Measurements from ENCODE around the gene FASLG.

Gene FASLG

DNA sequence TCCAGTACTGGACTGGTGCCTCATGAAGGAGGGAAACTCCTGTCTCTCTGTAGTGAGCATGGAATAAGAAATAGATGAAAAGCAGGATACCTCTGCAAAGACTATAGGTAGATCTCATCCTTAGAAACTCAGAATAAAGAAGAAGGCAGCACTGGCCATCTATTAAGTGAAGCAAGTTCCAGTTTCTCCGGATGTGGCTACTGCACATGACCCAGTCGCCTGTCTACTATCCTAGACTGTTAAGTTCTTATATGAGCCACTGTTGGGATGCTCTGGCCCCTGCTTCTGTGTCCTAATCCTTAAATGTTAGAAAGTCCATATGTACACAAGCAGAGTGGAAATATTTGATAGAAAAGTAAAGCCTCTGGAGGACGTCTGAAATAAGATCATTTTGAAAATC is 2.2 kb downstream of the FASLG start:
- Histone ChIP-seq H3K4me3 (ENCODE audit: insufficient read depth, low read depth, low read length) (no peak overlapping the region), H3K9me3 (ENCODE audit: control insufficient read depth, low read length) (no peaks in the 10 kb centered on the region), H3K36me3 (ENCODE audit: control insufficient read depth, insufficient read depth, low read length) (no peaks in the 10 kb centered on the region), H3K27me3 (ENCODE audit: control insufficient read depth, insufficient read depth, low read length, poor library complexity, severe bottlenecking) (no peaks in the 10 kb centered on the region), H3K27ac (ENCODE audit: insufficient read depth, low read depth, low read length, poor library complexity, severe bottlenecking) (no peak overlapping the region), H3K4me1 (ENCODE audit: control insufficient read depth, insufficient read depth, low read length) (no peaks in the 10 kb centered on the region)
- 75 to 85% methylated on average over 3 of the region's 3 CpGs for WGBS, 2 experiments

DNA sequence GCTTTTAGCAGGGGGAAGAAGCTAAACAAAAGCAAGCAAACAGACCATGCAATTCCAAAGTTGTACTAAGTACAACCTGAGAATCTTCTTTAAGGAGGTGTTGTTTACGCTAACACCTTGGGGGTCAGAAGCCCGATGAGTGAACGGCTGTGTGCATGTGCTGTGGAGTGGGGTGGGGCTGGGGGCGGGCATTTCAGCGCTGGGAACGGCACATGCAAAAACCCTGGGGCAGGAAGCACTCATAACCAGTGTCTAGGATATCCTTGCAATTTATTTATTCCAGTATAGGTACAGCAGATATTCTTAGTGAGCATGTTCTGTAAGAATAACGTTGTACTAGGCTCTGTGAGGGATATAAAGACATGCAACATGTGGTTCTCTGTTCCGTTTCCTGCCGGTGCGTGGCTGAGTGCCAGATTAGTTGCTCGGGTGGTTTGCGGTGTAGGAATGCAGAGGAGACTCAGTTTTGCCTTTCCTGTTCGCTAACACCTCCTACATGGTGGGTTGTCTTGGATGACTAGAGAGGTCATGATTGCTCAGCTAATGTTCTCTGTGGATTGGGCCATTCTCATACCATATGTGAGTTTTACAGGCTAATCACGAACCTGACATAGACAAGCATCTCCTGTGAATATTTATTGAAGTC is 3.7 kb downstream of the FASLG start:
- Histone ChIP-seq H3K9me3 (ENCODE audit: control insufficient read depth, low read length) (no peaks in the 10 kb centered on the region), H3K36me3 (ENCODE audit: control insufficient read depth, insufficient read depth, low read length) (no peaks in the 10 kb centered on the region), H3K27me3 (ENCODE audit: control insufficient read depth, insufficient read depth, low read length, poor library complexity, severe bottlenecking) (no peaks in the 10 kb centered on the region), H3K27ac (ENCODE audit: insufficient read depth, low read depth, low read length, poor library complexity, severe bottlenecking) (no peak overlapping the region), H3K4me3 (ENCODE audit: insufficient read depth, low read depth, low read length) (no peak overlapping the region), H3K4me1 (ENCODE audit: control insufficient read depth, insufficient read depth, low read length) (no peaks in the 10 kb centered on the region)
- WGBS, 2 experiments, result 91 to 93% methylated on average over 14 of the region's 14 CpGs

DNA sequence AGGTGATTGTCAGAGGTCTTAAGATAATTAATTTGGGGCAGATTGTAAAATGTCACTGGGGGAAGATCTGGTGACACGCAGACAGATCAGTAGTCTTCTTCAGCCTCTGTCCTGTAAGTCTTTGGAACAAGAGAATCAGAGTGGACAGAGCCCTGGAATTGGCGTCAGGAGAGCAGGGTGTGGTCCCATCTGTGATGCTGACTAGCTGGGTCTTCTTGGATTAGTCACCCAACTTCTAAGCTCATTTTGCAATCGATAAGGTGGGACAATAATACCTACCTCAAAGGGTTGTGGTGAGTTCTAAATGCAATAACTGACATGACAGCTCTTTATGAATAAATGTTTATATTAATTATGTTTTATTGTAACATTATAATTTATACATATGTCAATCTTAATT is 4.8 kb downstream of the FASLG start:
- Histone ChIP-seq H3K4me1 (ENCODE audit: control insufficient read depth, insufficient read depth, low read length) (no peaks in the 10 kb centered on the region), H3K4me3 (ENCODE audit: insufficient read depth, low read depth, low read length) (no peak overlapping the region), H3K27ac (ENCODE audit: insufficient read depth, low read depth, low read length, poor library complexity, severe bottlenecking) (no peak overlapping the region), H3K27me3 (ENCODE audit: control insufficient read depth, insufficient read depth, low read length, poor library complexity, severe bottlenecking) (no peaks in the 10 kb centered on the region), H3K36me3 (ENCODE audit: control insufficient read depth, insufficient read depth, low read length) (no peaks in the 10 kb centered on the region), H3K9me3 (ENCODE audit: control insufficient read depth, low read length) (no peaks in the 10 kb centered on the region)
- WGBS, 2 experiments, result 98% methylated on average over 2 of the region's 3 CpGs

DNA sequence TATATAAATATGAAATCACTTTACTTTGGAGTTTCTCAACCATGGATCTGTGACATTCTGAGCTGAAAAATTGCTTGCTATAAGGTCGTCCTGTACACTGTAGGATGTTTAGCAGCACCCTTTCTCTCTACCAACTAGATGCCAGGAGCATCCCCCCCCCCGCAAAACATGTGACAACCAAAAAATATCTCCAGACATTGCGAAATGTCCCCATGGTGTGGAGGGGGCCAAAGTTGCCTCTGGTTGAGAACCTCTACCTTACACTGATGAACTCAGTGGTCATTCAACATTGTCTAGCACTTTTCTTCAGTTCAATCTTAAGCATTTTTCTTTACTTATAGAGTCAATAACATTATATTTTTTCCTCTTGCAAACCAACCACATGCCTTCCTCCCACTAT is 9.2 kb downstream of the FASLG start:
- Histone ChIP-seq H3K4me1 (ENCODE audit: control insufficient read depth, insufficient read depth, low read length) (no peaks in the 10 kb centered on the region), H3K9me3 (ENCODE audit: control insufficient read depth, low read length) (no peaks in the 10 kb centered on the region), H3K27me3 (ENCODE audit: control insufficient read depth, insufficient read depth, low read length, poor library complexity, severe bottlenecking) (no peaks in the 10 kb centered on the region), H3K4me3 (ENCODE audit: insufficient read depth, low read depth, low read length) (no peak overlapping the region), H3K27ac (ENCODE audit: insufficient read depth, low read depth, low read length, poor library complexity, severe bottlenecking) (no peak overlapping the region), H3K36me3 (ENCODE audit: control insufficient read depth, insufficient read depth, low read length) (no peaks in the 10 kb centered on the region)
- 93 to 98% methylated on average over 3 of the region's 3 CpGs for WGBS, 2 experiments

DNA sequence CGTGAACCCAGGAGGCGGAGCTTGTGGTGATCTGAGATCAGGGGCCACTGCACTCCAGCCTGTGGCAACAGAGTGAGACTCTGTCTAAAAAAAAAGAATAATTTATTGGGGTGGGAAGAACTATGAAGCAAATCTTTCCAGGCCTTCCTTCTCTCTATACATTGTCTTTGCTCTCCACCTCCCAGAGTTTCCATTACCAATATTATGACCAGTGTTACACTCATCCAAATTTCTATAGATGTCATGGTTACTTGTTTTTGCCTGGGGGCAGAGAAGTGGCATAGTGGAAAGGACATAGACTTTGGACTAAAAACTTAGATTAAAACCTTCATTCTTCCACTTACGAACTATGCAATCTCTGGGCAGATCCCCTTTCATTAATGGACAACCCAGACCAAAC is 10.1 kb downstream of the FASLG start:
- Histone ChIP-seq H3K36me3 (ENCODE audit: control insufficient read depth, insufficient read depth, low read length) (no peaks in the 10 kb centered on the region), H3K27me3 (ENCODE audit: control insufficient read depth, insufficient read depth, low read length, poor library complexity, severe bottlenecking) (no peaks in the 10 kb centered on the region), H3K27ac (ENCODE audit: insufficient read depth, low read depth, low read length, poor library complexity, severe bottlenecking) (no peak overlapping the region), H3K9me3 (ENCODE audit: control insufficient read depth, low read length) (no peaks in the 10 kb centered on the region), H3K4me1 (ENCODE audit: control insufficient read depth, insufficient read depth, low read length) (no peaks in the 10 kb centered on the region), H3K4me3 (ENCODE audit: insufficient read depth, low read depth, low read length) (no peak overlapping the region)
- WGBS, 2 experiments, result 89 to 95% methylated on average over 3 of the region's 3 CpGs

DNA sequence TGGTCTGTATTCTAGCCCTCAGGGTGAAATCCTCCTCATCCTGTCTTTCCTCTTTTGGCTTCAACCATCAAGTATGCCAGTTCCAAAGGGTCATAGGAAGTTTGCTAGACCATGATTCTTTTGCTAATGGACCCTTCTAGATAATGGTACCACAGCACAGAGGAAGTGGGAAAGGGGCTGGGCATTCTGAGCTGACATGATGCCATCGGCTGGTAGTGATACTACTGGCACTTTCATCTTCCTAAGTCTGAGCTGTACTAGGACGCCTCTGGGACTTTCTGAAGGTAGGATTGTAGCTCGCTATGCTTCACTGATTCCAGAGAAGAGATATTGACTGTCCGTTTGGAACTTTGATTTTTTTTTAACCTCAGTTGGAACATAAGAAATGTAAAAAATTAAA is 11.4 kb downstream of the FASLG start:
- Histone ChIP-seq H3K27ac (ENCODE audit: insufficient read depth, low read depth, low read length, poor library complexity, severe bottlenecking) (no peak overlapping the region), H3K36me3 (ENCODE audit: control insufficient read depth, insufficient read depth, low read length) (no peaks in the 10 kb centered on the region), H3K27me3 (ENCODE audit: control insufficient read depth, insufficient read depth, low read length, poor library complexity, severe bottlenecking) (no peaks in the 10 kb centered on the region), H3K4me3 (ENCODE audit: insufficient read depth, low read depth, low read length) (no peak overlapping the region), H3K9me3 (ENCODE audit: control insufficient read depth, low read length) (no peaks in the 10 kb centered on the region), H3K4me1 (ENCODE audit: control insufficient read depth, insufficient read depth, low read length) (no peaks in the 10 kb centered on the region)
- WGBS, 2 experiments, result 80 to 87% methylated on average over 4 of the region's 4 CpGs

DNA sequence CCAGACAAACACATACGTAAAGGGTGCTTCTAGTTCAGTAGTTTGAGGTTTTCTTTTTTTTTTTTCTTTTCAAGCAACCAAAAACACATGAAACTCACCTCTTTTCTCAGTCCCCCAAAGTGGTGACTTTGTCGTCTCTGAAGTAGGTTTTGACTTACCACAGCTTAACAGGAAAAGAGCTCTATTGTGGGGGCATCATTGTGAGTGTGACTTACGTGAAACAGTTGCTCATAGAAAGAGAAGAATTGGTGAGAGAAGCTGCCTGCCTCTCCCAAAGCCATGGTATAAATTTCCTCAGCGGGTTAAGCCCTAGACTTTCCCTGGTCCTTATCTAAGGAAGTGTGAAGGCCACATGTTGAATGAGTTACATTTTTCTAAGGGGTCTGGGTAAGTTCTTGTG is 11.9 kb downstream of the FASLG start:
- no peaks in the 10 kb centered on the region for H3K27me3 ChIP-seq (ENCODE audit: control insufficient read depth, insufficient read depth, low read length, poor library complexity, severe bottlenecking)

DNA sequence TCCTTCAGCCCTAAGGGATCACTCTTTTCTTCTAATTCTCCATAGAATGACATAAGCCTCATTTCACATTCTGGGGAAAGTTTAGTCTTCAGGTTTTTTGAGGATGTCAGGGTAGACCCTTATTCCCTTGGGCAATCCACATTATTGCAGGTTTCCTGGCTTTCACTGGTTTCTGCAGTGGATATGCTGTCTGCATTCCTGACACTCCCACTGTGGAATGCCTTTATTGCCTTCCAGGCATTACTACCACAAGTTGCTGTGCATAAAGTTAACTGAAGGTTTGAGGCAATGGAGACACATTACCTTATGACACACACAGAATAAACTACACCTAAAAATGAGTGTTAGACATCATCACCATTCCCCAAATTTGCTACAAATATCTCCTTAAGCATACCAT is 12.7 kb downstream of the FASLG start:
- H3K4me3 ChIP-seq (ENCODE audit: insufficient read depth, low read depth, low read length), result no peak overlapping the region
- no peaks in the 10 kb centered on the region for H3K9me3 ChIP-seq (ENCODE audit: control insufficient read depth, low read length)
- H3K27ac ChIP-seq (ENCODE audit: insufficient read depth, low read depth, low read length, poor library complexity, severe bottlenecking), result no peak overlapping the region
- H3K4me1 ChIP-seq (ENCODE audit: control insufficient read depth, insufficient read depth, low read length), result no peaks in the 10 kb centered on the region
- H3K36me3 ChIP-seq (ENCODE audit: control insufficient read depth, insufficient read depth, low read length), result no peaks in the 10 kb centered on the region
- H3K27me3 ChIP-seq (ENCODE audit: control insufficient read depth, insufficient read depth, low read length, poor library complexity, severe bottlenecking), result no peaks in the 10 kb centered on the region

More for the DNA sequence above, 11.9 kb downstream of the FASLG start:
- Histone ChIP-seq H3K27ac (ENCODE audit: insufficient read depth, low read depth, low read length, poor library complexity, severe bottlenecking) (no peak overlapping the region), H3K9me3 (ENCODE audit: control insufficient read depth, low read length) (no peaks in the 10 kb centered on the region), H3K4me3 (ENCODE audit: insufficient read depth, low read depth, low read length) (no peak overlapping the region), H3K36me3 (ENCODE audit: control insufficient read depth, insufficient read depth, low read length) (no peaks in the 10 kb centered on the region), H3K4me1 (ENCODE audit: control insufficient read depth, insufficient read depth, low read length) (no peaks in the 10 kb centered on the region)
- 89 to 92% methylated on average over 4 of the region's 4 CpGs for WGBS, 2 experiments

- Histone ChIP-seq H3K36me3 (ENCODE audit: control insufficient read depth, insufficient read depth, low read length) (no peaks in the 10 kb centered on the region), H3K9me3 (ENCODE audit: control insufficient read depth, low read length) (no peaks in the 10 kb centered on the region), H3K27ac (ENCODE audit: insufficient read depth, low read depth, low read length, poor library complexity, severe bottlenecking) (no peak overlapping the region), H3K4me3 (ENCODE audit: insufficient read depth, low read depth, low read length) (no peak overlapping the region), H3K27me3 (ENCODE audit: control insufficient read depth, insufficient read depth, low read length, poor library complexity, severe bottlenecking) (no peaks in the 10 kb centered on the region), H3K4me1 (ENCODE audit: control insufficient read depth, insufficient read depth, low read length) (no peaks in the 10 kb centered on the region)
- WGBS, 2 experiments, result 67 to 82% methylated on average over 2 of the region's 2 CpGs
These were observed 13.8 kb downstream of the FASLG start for GRCh38 chr1:172672720-172673119.

GRCh38 chr1:172673761-172674160 is 14.9 kb downstream of the FASLG start:
- no peak overlapping the region for H3K4me3 ChIP-seq (ENCODE audit: insufficient read depth, low read depth, low read length)
- no peaks in the 10 kb centered on the region for H3K36me3 ChIP-seq (ENCODE audit: control insufficient read depth, insufficient read depth, low read length)
- H3K9me3 ChIP-seq (ENCODE audit: control insufficient read depth, low read length), result no peaks in the 10 kb centered on the region
- no peaks in the 10 kb centered on the region for H3K4me1 ChIP-seq (ENCODE audit: control insufficient read depth, insufficient read depth, low read length)
- no peak overlapping the region for H3K27ac ChIP-seq (ENCODE audit: insufficient read depth, low read depth, low read length, poor library complexity, severe bottlenecking)
- WGBS, 2 experiments, result 86 to 100% methylated on average over 2 of the region's 2 CpGs
- no peaks in the 10 kb centered on the region for H3K27me3 ChIP-seq (ENCODE audit: control insufficient read depth, insufficient read depth, low read length, poor library complexity, severe bottlenecking)

Measured in ectodermal cell (in vitro differentiated cells).